Body of pancreas (tissue), 4 donors: ENCODE measurements around the gene GPRIN2. TPM values are rescaled to one million over a fixed set of nuclear protein-coding genes. Genes with fewer than 3 reads are reported as not detected.

ENCODE experiments used
- ATAC-seq: fragments of 150-250 bp; one replicate; pipeline ENCODE4 v1.9.1; 2016
- DNase-seq, 4 donors: peaks; one replicate each; pipeline ENCODE4 v3.0.0-alpha.2; 2019
- H3K27ac ChIP-seq, 4 donors: fragments of 200-600 bp; sonication (generic); 1 replicate in 3 of 4; 2 replicates in 1 of 4; pipeline versions ENCODE4 v1.5.1 to v1.6.1; 2016 to 2019; ENCODE audit warnings: mild to moderate bottlenecking in 1 of 4, mixed read lengths in 1 of 4, moderate library complexity in 1 of 4
- H3K27me3 ChIP-seq, 2 donors: fragments of 200-600 bp; sonication (generic); one replicate each; pipeline ENCODE4 v1.6.0; 2016; ENCODE audit warnings: mild to moderate bottlenecking in 1 of 2
- H3K36me3 ChIP-seq, 2 donors: fragments of 200-600 bp; sonication (generic); replicated peaks in 1 of 2; 2 replicates each; pipeline ENCODE4 v1.5.1; 2016; ENCODE audit warnings: low read depth in 2 of 2; ENCODE audit not compliant: insufficient read depth in 1 of 2
- H3K4me1 ChIP-seq: fragments of 200-600 bp; sonication (generic); one replicate; pipeline ENCODE4 v1.6.0; 2016
- H3K4me3 ChIP-seq, 2 donors: fragments of 200-600 bp; sonication (generic); 1 replicate in 1 of 2; 2 replicates in 1 of 2; pipeline ENCODE4 v1.5.1; 2016 to 2019
- H3K9me3 ChIP-seq, 3 donors: fragments of 200-600 bp; sonication (generic); 1 replicate in 2 of 3; 2 replicates in 1 of 3; pipeline ENCODE4 v1.5.1; 2016
- POLR2A ChIP-seq, 3 donors: fragments of 450-650 bp; IDR thresholded peaks; one replicate each; pipeline ENCODE4 v1.6.1; 2016; ENCODE audit warnings: antibody characterized with exemption in 3 of 3, mild to moderate bottlenecking in 2 of 3
- WGBS, 2 donors: methylation state at CpG; one replicate each; pipeline ENCODE4 v1.1.5; 2017; 5-methylcytosine and 5-hydroxymethylcytosine counted together
- intact Hi-C: fragments of 100-400 bp; cut with DNase I; formaldehyde crosslinking; loops from one replicate; pipeline ENCODE4 v1.15.1; 2023
- total RNA-seq, 2 donors: library from RNA; depleted of rRNA; stranded (reverse); fragments of >200 nt; gene quantifications; one replicate each; pipeline ENCODE4 v1.1.0, GENCODE V29; 2016
- TF ChIP-seq, protein P1 (sequence below), 7 experiments: fragments of 450-650 bp in 4 of 7; fragments of 200-600 bp in 3 of 7; sonication (generic) in 3 of 7; IDR thresholded peaks; one replicate each; pipeline ENCODE4 v1.5.1; 2016 to 2019; ENCODE audit warnings: antibody characterized with exemption in 7 of 7

The GPRIN2 gene
- total RNA-seq, 2 donors from 2014 or later, result 15.8 to 16.3 TPM

- intact Hi-C loops, result no loop called here
- H3K4me3 ChIP-seq, result no peak overlapping the region
- H3K9me3 ChIP-seq, result no peaks in the 10 kb centered on the region
- H3K4me1 ChIP-seq, result no peaks in the 10 kb centered on the region
- TF ChIP-seq POLR2A (IDR thresholded peaks at IDR 0.05), result no peak
- TF ChIP-seq, protein P1, sequence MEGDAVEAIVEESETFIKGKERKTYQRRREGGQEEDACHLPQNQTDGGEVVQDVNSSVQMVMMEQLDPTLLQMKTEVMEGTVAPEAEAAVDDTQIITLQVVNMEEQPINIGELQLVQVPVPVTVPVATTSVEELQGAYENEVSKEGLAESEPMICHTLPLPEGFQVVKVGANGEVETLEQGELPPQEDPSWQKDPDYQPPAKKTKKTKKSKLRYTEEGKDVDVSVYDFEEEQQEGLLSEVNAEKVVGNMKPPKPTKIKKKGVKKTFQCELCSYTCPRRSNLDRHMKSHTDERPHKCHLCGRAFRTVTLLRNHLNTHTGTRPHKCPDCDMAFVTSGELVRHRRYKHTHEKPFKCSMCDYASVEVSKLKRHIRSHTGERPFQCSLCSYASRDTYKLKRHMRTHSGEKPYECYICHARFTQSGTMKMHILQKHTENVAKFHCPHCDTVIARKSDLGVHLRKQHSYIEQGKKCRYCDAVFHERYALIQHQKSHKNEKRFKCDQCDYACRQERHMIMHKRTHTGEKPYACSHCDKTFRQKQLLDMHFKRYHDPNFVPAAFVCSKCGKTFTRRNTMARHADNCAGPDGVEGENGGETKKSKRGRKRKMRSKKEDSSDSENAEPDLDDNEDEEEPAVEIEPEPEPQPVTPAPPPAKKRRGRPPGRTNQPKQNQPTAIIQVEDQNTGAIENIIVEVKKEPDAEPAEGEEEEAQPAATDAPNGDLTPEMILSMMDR (IDR thresholded peaks at IDR 0.05), result no peak
- WGBS, 2 donors, result 74% methylated on average over 7 of the region's 7 CpGs
- no peaks in the 10 kb centered on the region for H3K27me3 ChIP-seq
- peak in 1 of 4 donors; percentile 11 for DNase-seq
- no peak for ATAC-seq
- no peak overlapping the region for H3K27ac ChIP-seq
- H3K36me3 ChIP-seq, result no peaks in the 10 kb centered on the region
Measured at GRCh38 chr10:46548498-46549090, 7.9 kb downstream of the GPRIN2 start.

DNA sequence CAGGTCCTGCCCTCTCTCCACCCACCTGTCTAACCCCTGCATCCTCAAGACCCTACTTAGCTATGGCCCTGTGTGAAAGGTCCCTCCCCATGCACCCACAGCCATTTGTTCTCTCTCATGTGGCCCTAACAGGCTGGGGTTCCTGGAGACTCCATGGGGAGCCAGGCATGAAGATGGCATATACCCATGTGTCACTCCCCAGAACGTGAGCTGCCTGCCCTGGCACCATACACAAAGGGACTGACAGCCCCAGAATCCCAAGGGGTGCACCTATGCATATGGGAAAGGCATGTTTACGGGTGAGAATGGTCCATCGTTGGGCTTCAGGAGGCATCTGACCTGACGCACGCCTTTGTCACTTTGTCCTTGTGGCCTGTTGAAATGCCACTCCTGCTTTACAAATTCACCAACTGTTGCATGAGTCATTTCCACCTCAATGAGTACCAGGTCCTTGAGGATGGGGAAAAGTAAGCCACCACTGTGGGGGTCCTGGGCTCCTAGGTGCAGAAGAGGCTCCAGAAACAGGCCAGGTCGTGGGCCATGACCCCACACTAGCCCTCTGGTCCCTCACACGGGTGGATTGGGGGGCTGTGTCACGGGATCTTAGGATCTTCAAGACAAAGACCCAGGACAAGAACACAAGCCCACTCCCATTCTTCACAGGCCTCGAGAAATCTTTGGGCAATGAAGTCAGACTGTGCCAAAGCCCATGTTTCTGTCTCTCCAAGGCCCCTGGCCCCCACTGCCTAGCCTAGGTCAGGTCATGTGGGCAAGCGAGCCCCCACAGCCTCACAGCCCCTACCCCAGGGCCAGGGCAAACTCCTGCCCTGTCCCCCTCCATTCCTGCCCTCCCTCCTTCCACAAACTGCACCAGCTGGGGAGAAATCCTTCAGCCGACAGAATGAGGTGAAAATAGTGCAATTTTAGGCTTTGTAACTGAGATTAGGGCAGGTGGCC, 8.6 kb downstream of the GPRIN2 start:
- WGBS, 2 donors, result 74 to 75% methylated on average over 11 of the region's 11 CpGs
- TF ChIP-seq, protein P1 (IDR thresholded peaks at IDR 0.05), result no peak
- TF ChIP-seq POLR2A (IDR thresholded peaks at IDR 0.05), result no peak
- DNase-seq (peak in 3 of 4 donors; percentile 1 to 10 (median 4)), ATAC-seq (no peak)
- Histone ChIP-seq H3K27me3 (no peaks in the 10 kb centered on the region), H3K36me3 (no peaks in the 10 kb centered on the region), H3K4me1 (no peaks in the 10 kb centered on the region), H3K9me3 (no peaks in the 10 kb centered on the region), H3K27ac (no peak overlapping the region), H3K4me3 (no peak overlapping the region)
- intact Hi-C loops, result no loop called here

DNA sequence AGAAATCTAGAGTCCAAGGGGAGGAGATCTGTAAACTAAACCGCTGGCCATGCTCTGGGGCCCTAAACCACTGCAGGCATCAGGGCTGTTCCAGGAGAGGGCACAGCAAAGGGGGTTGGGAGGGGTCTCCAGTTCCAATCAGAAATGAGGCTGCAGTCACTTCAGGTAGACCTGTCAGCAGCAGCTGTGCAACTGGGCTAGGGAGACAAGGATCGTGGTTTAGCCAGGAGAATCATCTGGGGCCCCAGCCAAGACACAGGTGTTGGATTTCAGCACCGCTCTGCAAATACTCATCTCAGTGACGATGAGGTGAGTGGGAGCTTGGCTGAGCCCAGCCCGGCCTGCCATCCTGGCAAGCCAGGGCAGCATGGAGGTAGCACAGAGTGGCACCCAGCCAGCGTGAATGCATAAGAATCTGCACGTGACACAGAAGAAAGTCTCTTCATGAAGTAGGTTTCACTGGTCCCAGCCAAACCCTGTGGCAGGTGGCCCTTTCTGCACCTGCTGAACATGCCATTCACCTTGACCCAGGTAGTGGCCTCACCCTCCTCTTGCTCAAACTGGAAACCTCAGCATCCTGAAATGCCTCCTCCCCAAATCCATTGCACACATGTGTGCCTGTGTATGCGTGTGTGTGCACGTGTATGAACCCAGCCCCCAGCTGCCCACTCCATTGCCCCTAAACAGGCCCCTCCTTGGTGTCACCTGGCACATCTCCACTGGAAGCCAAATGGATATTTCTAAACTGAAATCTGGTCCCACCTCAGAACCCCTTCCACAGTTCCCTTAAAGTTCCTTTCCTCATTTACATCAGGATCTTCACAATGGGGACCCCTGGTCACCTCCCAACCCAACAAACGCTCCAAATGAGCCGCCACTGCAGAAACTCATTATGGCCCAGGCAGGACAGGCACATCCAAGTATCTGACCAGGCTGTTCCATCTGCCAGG, 9.6 kb downstream of the GPRIN2 start:
- Histone ChIP-seq H3K27ac (no peak overlapping the region), H3K36me3 (no peaks in the 10 kb centered on the region), H3K4me1 (no peaks in the 10 kb centered on the region), H3K27me3 (no peaks in the 10 kb centered on the region), H3K9me3 (no peaks in the 10 kb centered on the region), H3K4me3 (no peak overlapping the region)
- TF ChIP-seq, protein P1 (IDR thresholded peaks at IDR 0.05), result no peak
- TF ChIP-seq POLR2A (IDR thresholded peaks at IDR 0.05), result no peak
- intact Hi-C loops, result no loop called here
- WGBS, 2 donors, result 73 to 74% methylated on average over 11 of the region's 11 CpGs
- DNase-seq (peak; percentile 17 to 58 (median 46)), ATAC-seq (no peak)

- H3K4me3 ChIP-seq, result no peak overlapping the region
- 79 to 85% methylated on average over 5 of the region's 5 CpGs for WGBS, 2 donors
- H3K27ac ChIP-seq, result no peak overlapping the region
- DNase-seq (peak in 2 of 4 donors; percentile 13), ATAC-seq (no peak)
- H3K4me1 ChIP-seq, result peaks cover 2% of the 10 kb centered on the region
- intact Hi-C loops, result no loop called here
- no peaks in the 10 kb centered on the region for H3K27me3 ChIP-seq
- no peaks in the 10 kb centered on the region for H3K36me3 ChIP-seq
- no peaks in the 10 kb centered on the region for H3K9me3 ChIP-seq
- TF ChIP-seq, protein P1 (IDR thresholded peaks at IDR 0.05), result no peak
Measured at GRCh38 chr10:46545861-46546590, 10.4 kb downstream of the GPRIN2 start.
